Tibial nerve (tissue), 3 donors: ENCODE measurements around the gene FOXP4.

Experiments used
- CTCF ChIP-seq, 5 experiments: fragments of 200-600 bp in 3 of 5; fragments of 450-650 bp in 2 of 5; sonication (generic) in 3 of 5; IDR thresholded peaks; one replicate each; pipeline ENCODE4 v1.5.1; 2016 to 2019; ENCODE audit warnings: antibody characterized with exemption in 5 of 5, mild to moderate bottlenecking in 3 of 5, moderate library complexity in 2 of 5
- POLR2A ChIP-seq, 2 donors: fragments of 450-650 bp; IDR thresholded peaks; one replicate each; pipeline ENCODE4 v1.6.1; 2017; ENCODE audit warnings: antibody characterized with exemption in 2 of 2, mild to moderate bottlenecking in 2 of 2, moderate library complexity in 2 of 2

- TF ChIP-seq CTCF (IDR thresholded peaks at IDR 0.05) (no peak), POLR2A (IDR thresholded peaks at IDR 0.05) (no peak)
Measured at GRCh38 chr6:41508479-41508878, 37.7 kb upstream of the FOXP4 start.
